NCI-H1694 treated with DMSO at 0.1 percent for 48 hours (cell line): Measurements from ENCODE around the gene UBL3.

Source experiments
- DNase-seq: peaks from one replicate; lab custom pipeline; 2025; lab: John Stamatoyannopoulos, UW

UBL3 gene

GRCh38 chr13:29850213-29850898, at the start of gene UBL3:
Gene UBL3 (minus strand): TSS chr13:29850617. CDS start chr13:29849538, 1,079 bp downstream.
- peak; percentile 77 for DNase-seq

GRCh38 chr13:29897102-29897501, 46.7 kb upstream of the UBL3 start:
- no peak for DNase-seq

- DNase-seq, result no peak
Measured at GRCh38 chr13:29893438-29893837, 43.0 kb upstream of the UBL3 start.

GRCh38 chr13:29892151-29892550, 41.7 kb upstream of the UBL3 start:
- DNase-seq, result no peak

- no peak for DNase-seq
Measured at GRCh38 chr13:29889111-29889510, 38.7 kb upstream of the UBL3 start.

- DNase-seq, result no peak
Measured at GRCh38 chr13:29888306-29888705, 37.9 kb upstream of the UBL3 start.

- no peak for DNase-seq
Measured at GRCh38 chr13:29887686-29888085, 37.3 kb upstream of the UBL3 start.

- DNase-seq, result no peak
Measured at GRCh38 chr13:29887030-29887557, 36.7 kb upstream of the UBL3 start.

GRCh38 chr13:29886446-29886845, 36.0 kb upstream of the UBL3 start:
- no peak for DNase-seq

- DNase-seq, result no peak
Measured at GRCh38 chr13:29885989-29886388, 35.6 kb upstream of the UBL3 start.

GRCh38 chr13:29884671-29885430, 34.4 kb upstream of the UBL3 start:
- no peak for DNase-seq

- no peak for DNase-seq
Measured at GRCh38 chr13:29883941-29884518, 33.6 kb upstream of the UBL3 start.

GRCh38 chr13:29882076-29882475, 31.7 kb upstream of the UBL3 start:
- DNase-seq, result no peak

GRCh38 chr13:29878101-29878500, 27.7 kb upstream of the UBL3 start:
- DNase-seq, result no peak

- DNase-seq, result no peak
Measured at GRCh38 chr13:29877456-29878078, 27.1 kb upstream of the UBL3 start.

- DNase-seq, result no peak
Measured at GRCh38 chr13:29875646-29876045, 25.2 kb upstream of the UBL3 start.

GRCh38 chr13:29868581-29868980, 18.2 kb upstream of the UBL3 start:
- DNase-seq, result no peak

- no peak for DNase-seq
Measured at GRCh38 chr13:29865934-29866333, 15.5 kb upstream of the UBL3 start.

GRCh38 chr13:29861694-29862110, 11.3 kb upstream of the UBL3 start:
- DNase-seq, result no peak

GRCh38 chr13:29859971-29860370, 9.6 kb upstream of the UBL3 start:
- no peak for DNase-seq

GRCh38 chr13:29858667-29859066, 8.2 kb upstream of the UBL3 start:
- DNase-seq, result no peak

GRCh38 chr13:29858231-29858630, 7.8 kb upstream of the UBL3 start:
- DNase-seq, result no peak
